Naive thymus-derived CD4-positive, alpha-beta T cell (primary cell): Measurements from ENCODE around the gene CNP. TPM values are rescaled to one million over a fixed set of nuclear protein-coding genes. Genes with fewer than 3 reads are reported as not detected.

Experiments used
- ATAC-seq: fragments of 150-1000 bp; cut with Tn5 transposase; 2 replicates; pipeline ENCODE4 v1.10.0; 2021; ENCODE audit warnings: mild to moderate bottlenecking, moderate library complexity
- CTCF ChIA-PET: fragments of 350-600 bp; sonication (Branson Sonifier 250); formaldehyde crosslinking; loops from one replicate; lab custom pipeline; 2021; ENCODE audit warnings: antibody characterized with exemption; lab: Charles Lee
- POLR2A ChIA-PET: fragments of 350-600 bp; sonication (Branson Sonifier 250); formaldehyde crosslinking; loops from one replicate; lab custom pipeline; 2021; ENCODE audit warnings: antibody characterized with exemption, inconsistent platforms; lab: Charles Lee
- DNase-seq, 9 donors: peaks; one replicate each; pipeline versions ENCODE4 v3.0.0 to v3.0.0-alpha.2; 2020 to 2022; ENCODE audit warnings: mixed read lengths in 1 of 9
- H3K27ac ChIP-seq: one replicate; pipeline ENCODE4 v1.7.0; 2013; ENCODE audit warnings: mild to moderate bottlenecking, low read depth, low read length, moderate library complexity
- H3K27me3 ChIP-seq, 2 donors: one replicate each; pipeline ENCODE4 v1.7.0; 2013; ENCODE audit warnings: low read length in 2 of 2, mild to moderate bottlenecking in 2 of 2, moderate library complexity in 2 of 2; ENCODE audit not compliant: control insufficient read depth in 2 of 2, insufficient read depth in 2 of 2
- H3K36me3 ChIP-seq, 3 experiments: 1 replicate in 2 of 3; 2 replicates in 1 of 3; pipeline ENCODE4 v1.7.0; 2013; ENCODE audit warnings: low read length in 3 of 3, mild to moderate bottlenecking in 3 of 3, moderate library complexity in 1 of 3; ENCODE audit not compliant: insufficient read depth in 3 of 3, control insufficient read depth in 2 of 3
- H3K4me1 ChIP-seq, 2 donors: one replicate each; pipeline ENCODE4 v1.7.0; 2013; ENCODE audit warnings: low read length in 2 of 2, mild to moderate bottlenecking in 2 of 2, moderate library complexity in 1 of 2; ENCODE audit not compliant: control insufficient read depth in 2 of 2, insufficient read depth in 2 of 2
- H3K4me3 ChIP-seq: 2 replicates; pipeline ENCODE4 v1.7.0; 2013; ENCODE audit warnings: mild to moderate bottlenecking, low read length
- H3K9me3 ChIP-seq, 3 experiments: 1 replicate in 2 of 3; 2 replicates in 1 of 3; pipeline ENCODE4 v1.7.0; 2013; ENCODE audit warnings: low read length in 3 of 3; ENCODE audit not compliant: control insufficient read depth in 2 of 3
- H3K27ac Mint-ChIP-seq, 9 donors: one replicate each; pipeline ENCODE4 v1.8.0; 2020 to 2022; ENCODE audit warnings: mixed read lengths in 9 of 9, mild to moderate bottlenecking in 8 of 9, moderate library complexity in 5 of 9, inconsistent platforms in 2 of 9
- H3K27me3 Mint-ChIP-seq, 5 donors: one replicate each; pipeline ENCODE4 v1.8.0; 2021 to 2022; ENCODE audit warnings: mixed read lengths in 5 of 5, mild to moderate bottlenecking in 1 of 5
- H3K36me3 Mint-ChIP-seq, 5 donors: one replicate each; pipeline ENCODE4 v1.8.0; 2020 to 2022; ENCODE audit warnings: mixed read lengths in 5 of 5, mild to moderate bottlenecking in 3 of 5, inconsistent platforms in 1 of 5
- H3K4me1 Mint-ChIP-seq, 7 donors: one replicate each; pipeline ENCODE4 v1.8.0; 2020 to 2022; ENCODE audit warnings: mixed read lengths in 7 of 7, mild to moderate bottlenecking in 3 of 7, inconsistent platforms in 1 of 7
- H3K4me3 Mint-ChIP-seq, 10 donors: one replicate each; pipeline ENCODE4 v1.8.0; 2020 to 2022; ENCODE audit warnings: mild to moderate bottlenecking in 10 of 10, mixed read lengths in 10 of 10, moderate library complexity in 6 of 10, inconsistent platforms in 2 of 10
- H3K9me3 Mint-ChIP-seq, 11 donors: one replicate each; pipeline ENCODE4 v1.8.0; 2020 to 2022; ENCODE audit warnings: mixed read lengths in 11 of 11, mild to moderate bottlenecking in 4 of 11, inconsistent platforms in 1 of 11, moderate library complexity in 1 of 11
- intact Hi-C, 2 donors: fragments of 100-400 bp; cut with micrococcal nuclease; formaldehyde crosslinking; loops; one replicate each; pipeline ENCODE4 v1.15.1; 2023
- polyA plus RNA-seq, 2 donors: library from polyadenylated mRNA; unstranded; fragments of 300-500 nt; fragmentation: Illumina TruSeq; gene quantifications; one replicate each; pipeline ENCODE4 v1.2.3, GENCODE V29; 2021
- total RNA-seq, 6 experiments: library from RNA in 5 of 6; stranded (reverse) in 5 of 6; gene quantifications; 1 replicate in 5 of 6; 2 replicates in 1 of 6; pipeline ENCODE4 v1.2.3 and lab custom pipeline; 2021 to 2026

The CNP gene
- total and polyA plus RNA-seq, 7 experiments from 2014 or later = 29.6 to 86.3 (median 32.5) TPM

DNA sequence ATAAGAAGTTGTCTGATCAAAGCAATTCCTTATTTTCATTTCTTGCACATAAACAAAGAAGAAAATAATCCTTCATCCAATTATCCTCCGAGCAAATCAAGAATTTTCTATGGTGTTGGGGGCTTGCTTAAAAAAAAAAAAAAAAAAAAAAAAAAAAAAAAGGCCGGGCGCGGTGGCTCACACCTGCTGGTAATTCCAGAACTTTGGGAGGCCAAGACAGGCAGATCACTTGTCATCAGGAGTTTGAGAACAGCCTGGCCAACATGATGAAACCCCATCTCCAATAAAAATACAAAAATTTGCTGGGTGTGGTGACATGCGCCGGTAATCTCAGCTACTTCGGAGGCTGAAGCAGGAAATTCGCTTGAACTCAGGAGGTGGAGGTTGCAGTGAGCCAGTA is 19.3 kb downstream of the CNP start:
- intact Hi-C loops = no loop called here
- H3K36me3 Mint-ChIP-seq = peaks cover 9 to 55% (median 26%) of the 10 kb centered on the region in 5 donors
- POLR2A ChIA-PET = interaction anchor here (0.5 kb wide), 1 partner anchor 29 kb away, joined by 4 read pairs; no protein-coding TSS in a partner anchor

DNA sequence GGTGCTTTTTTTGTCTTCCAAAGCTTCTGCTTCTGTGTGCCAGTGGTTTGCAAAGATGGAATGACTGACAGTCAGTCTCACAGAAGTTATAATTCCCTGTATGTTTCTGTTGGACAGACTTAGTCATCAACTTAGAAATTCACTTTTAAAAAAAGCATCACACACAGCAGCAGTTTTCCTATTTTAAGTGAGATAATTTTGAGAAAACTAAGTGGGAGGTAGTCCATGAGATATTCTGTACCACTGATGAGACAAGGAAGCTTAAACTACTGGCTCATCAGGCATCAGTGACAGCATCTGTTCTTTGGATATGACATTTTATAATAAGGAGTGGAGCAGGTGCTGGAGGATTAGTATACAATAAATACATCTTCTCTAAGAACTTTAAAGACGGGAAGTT is 20.0 kb downstream of the CNP start:
- no peak for ATAC-seq
- H3K4me3 Mint-ChIP-seq = no peak overlapping the region
- no peaks in the 10 kb centered on the region for H3K9me3 Mint-ChIP-seq
- Histone ChIP-seq H3K27ac (no peak overlapping the region), H3K4me3 (no peak overlapping the region), H3K27me3 (no peaks in the 10 kb centered on the region), H3K4me1 (no peaks in the 10 kb centered on the region), H3K9me3 (no peaks in the 10 kb centered on the region), H3K36me3 (peaks cover 34 to 95% (median 43%) of the 10 kb centered on the region in 3 experiments)
- intact Hi-C loops = no loop called here
- H3K4me1 Mint-ChIP-seq = peaks cover 0 to 7% (median 0%) of the 10 kb centered on the region in 7 donors
- ChIA-PET POLR2A (no interaction called here), CTCF (interaction anchor here (0.6 to 1.6 kb wide), 2 partner anchors 10 to 21 kb away, joined by 3 to 4 read pairs; no protein-coding TSS in a partner anchor)
- no peak for DNase-seq
- H3K27me3 Mint-ChIP-seq = no peaks in the 10 kb centered on the region
- H3K27ac Mint-ChIP-seq = peak overlapping the region in 3 of 9 donors; percentile 19 to 26 (median 22)
- H3K36me3 Mint-ChIP-seq = peaks cover 10 to 59% (median 25%) of the 10 kb centered on the region in 5 donors

More for the DNA sequence above, 19.3 kb downstream of the CNP start:
- no peaks in the 10 kb centered on the region for H3K4me1 ChIP-seq
- H3K4me3 ChIP-seq = no peak overlapping the region
- H3K27ac ChIP-seq = no peak overlapping the region
- Mint-ChIP-seq H3K27me3 (no peaks in the 10 kb centered on the region), H3K9me3 (no peaks in the 10 kb centered on the region), H3K27ac (peak overlapping the region in 2 of 9 donors; percentile 7 to 22), H3K4me3 (no peak overlapping the region), H3K4me1 (peaks cover 0 to 4% (median 0%) of the 10 kb centered on the region in 7 donors)
- peaks cover 27 to 98% (median 43%) of the 10 kb centered on the region in 3 experiments for H3K36me3 ChIP-seq
- ATAC-seq (no peak), DNase-seq (no peak)
- CTCF ChIA-PET = interaction anchor here (1.0 to 1.6 kb wide), 2 partner anchors 20 to 23 kb away, joined by 3 read pairs; no protein-coding TSS in a partner anchor
- H3K27me3 ChIP-seq = no peaks in the 10 kb centered on the region
- H3K9me3 ChIP-seq = no peaks in the 10 kb centered on the region

DNA sequence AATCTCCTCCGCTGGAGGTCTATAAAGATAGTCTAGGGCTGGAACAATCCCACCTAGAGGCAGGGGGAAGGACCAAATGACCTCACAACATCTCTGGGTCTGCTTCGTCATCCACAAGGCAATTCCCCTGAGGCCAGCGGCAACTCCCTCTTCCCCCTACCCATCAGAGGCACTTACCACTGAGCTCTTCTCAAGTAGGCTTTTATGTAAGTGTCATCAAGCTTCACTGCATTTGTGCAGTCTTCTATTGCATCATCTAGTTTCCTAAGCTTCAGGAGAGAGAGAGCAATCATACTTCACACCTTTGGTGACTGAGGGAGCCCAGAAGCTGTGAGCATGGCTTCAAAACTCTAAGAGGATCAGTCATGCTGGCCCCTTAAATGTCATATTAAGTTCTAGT is 21.0 kb downstream of the CNP start:
- H3K9me3 ChIP-seq = no peaks in the 10 kb centered on the region
- H3K36me3 Mint-ChIP-seq = peaks cover 7 to 55% (median 18%) of the 10 kb centered on the region in 5 donors
- ATAC-seq = no peak
- H3K27ac ChIP-seq = no peak overlapping the region
- H3K4me1 ChIP-seq = no peaks in the 10 kb centered on the region
- H3K4me1 Mint-ChIP-seq = peaks cover 0 to 7% (median 0%) of the 10 kb centered on the region in 7 donors
- intact Hi-C loops = no loop called here
- H3K36me3 ChIP-seq = peaks cover 26 to 95% (median 35%) of the 10 kb centered on the region in 3 experiments
- no peak overlapping the region for H3K4me3 Mint-ChIP-seq
- H3K27me3 Mint-ChIP-seq = no peaks in the 10 kb centered on the region
- no peaks in the 10 kb centered on the region for H3K27me3 ChIP-seq
- CTCF ChIA-PET = no interaction called here
- H3K9me3 Mint-ChIP-seq = no peaks in the 10 kb centered on the region
- H3K4me3 ChIP-seq = no peak overlapping the region
- POLR2A ChIA-PET = no interaction called here
- no peak for DNase-seq
- peak overlapping the region in 1 of 9 donors; percentile 26 for H3K27ac Mint-ChIP-seq

DNA sequence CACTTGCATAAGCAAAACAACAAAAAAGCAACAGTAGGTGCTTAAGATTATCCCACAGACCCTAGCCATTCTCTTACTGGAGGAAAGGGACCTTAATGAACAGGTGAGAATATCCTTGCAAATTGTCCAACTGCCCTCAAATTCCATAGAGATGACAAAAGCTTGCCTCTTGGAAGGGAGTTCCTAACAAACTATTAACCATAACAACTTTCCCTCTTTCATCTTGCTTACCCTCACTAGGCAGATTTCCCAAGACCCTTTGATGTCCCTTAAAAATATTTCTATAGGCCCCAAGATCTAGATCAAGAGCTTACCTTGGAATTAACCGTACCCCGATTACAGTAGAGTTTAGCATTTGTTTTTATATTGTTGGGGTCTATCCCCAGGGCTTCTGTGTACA is 21.8 kb downstream of the CNP start:
- H3K27ac Mint-ChIP-seq = peak overlapping the region in 4 of 9 donors; percentile 14 to 76 (median 23)
- peaks cover 6 to 55% (median 19%) of the 10 kb centered on the region in 5 donors for H3K36me3 Mint-ChIP-seq
- no peaks in the 10 kb centered on the region for H3K27me3 Mint-ChIP-seq
- ATAC-seq (no peak), DNase-seq (no peak)
- intact Hi-C loops = no loop called here
- H3K9me3 Mint-ChIP-seq = no peaks in the 10 kb centered on the region
- no peaks in the 10 kb centered on the region for H3K27me3 ChIP-seq
- H3K4me1 ChIP-seq = no peaks in the 10 kb centered on the region
- H3K4me1 Mint-ChIP-seq = peaks cover 0 to 7% (median 0%) of the 10 kb centered on the region in 7 donors
- H3K36me3 ChIP-seq = peaks cover 26 to 96% (median 28%) of the 10 kb centered on the region in 3 experiments
- POLR2A ChIA-PET = interaction anchor here (0.5 to 0.7 kb wide), 2 partner anchors 8 to 25 kb away, joined by 3 to 5 read pairs; no protein-coding TSS in a partner anchor
- H3K9me3 ChIP-seq = no peaks in the 10 kb centered on the region
- H3K27ac ChIP-seq = no peak overlapping the region
- H3K4me3 ChIP-seq = no peak overlapping the region
- no peak overlapping the region for H3K4me3 Mint-ChIP-seq
- CTCF ChIA-PET = no interaction called here

DNA sequence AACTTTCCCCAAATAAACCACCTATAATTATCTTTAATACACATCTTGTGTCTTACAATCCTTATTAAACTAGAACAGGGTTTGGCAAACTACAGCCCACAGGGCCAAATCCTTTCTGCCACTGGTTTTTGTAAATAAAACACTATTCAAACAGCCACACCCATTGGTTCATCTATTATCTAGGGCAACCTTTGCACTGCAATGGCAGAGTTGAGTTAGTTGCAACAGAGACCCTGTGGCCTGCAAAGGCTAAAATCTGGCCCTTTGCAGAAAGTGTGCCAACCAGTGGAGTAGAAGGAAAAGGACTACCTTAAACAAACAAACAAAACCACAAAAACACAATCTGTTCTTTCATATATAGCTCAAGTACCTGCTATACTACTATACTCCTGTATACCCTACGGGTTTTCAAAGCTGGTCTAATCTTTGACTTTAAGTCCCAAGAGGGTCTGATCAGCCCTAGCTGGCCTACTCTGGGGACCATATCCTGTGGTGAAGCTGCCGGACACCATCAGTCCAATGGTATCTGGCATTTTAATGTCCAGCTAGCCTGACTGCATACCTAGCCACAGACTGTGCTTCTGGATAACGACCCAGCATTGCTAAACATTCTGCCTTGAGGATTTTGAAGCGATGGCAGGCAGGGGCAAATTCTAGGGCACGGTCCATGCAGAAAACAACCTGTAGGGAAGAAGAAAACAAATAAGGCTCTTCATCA is 23.3 kb downstream of the CNP start:
- Mint-ChIP-seq H3K4me3 (no peak overlapping the region), H3K27me3 (no peaks in the 10 kb centered on the region), H3K36me3 (peaks cover 3 to 52% (median 18%) of the 10 kb centered on the region in 5 donors), H3K27ac (peak overlapping the region in 1 of 9 donors; percentile 36), H3K4me1 (peaks cover 0 to 7% (median 0%) of the 10 kb centered on the region in 7 donors), H3K9me3 (no peaks in the 10 kb centered on the region)
- Histone ChIP-seq H3K4me3 (no peak overlapping the region), H3K36me3 (peaks cover 28 to 94% (median 33%) of the 10 kb centered on the region in 3 experiments), H3K27me3 (no peaks in the 10 kb centered on the region), H3K27ac (no peak overlapping the region), H3K9me3 (no peaks in the 10 kb centered on the region), H3K4me1 (no peaks in the 10 kb centered on the region)
- POLR2A ChIA-PET = interaction anchor here (1.1 kb wide), 1 partner anchor 23 kb away, joined by 3 read pairs; no protein-coding TSS in a partner anchor
- DNase-seq = no peak
- CTCF ChIA-PET = interaction anchor here (0.6 to 1.4 kb wide), 2 partner anchors 30 to 138 kb away, joined by 3 read pairs; partner anchors contain the start of gene NKIRAS2
- intact Hi-C loops = no loop called here
- no peak for ATAC-seq

DNA sequence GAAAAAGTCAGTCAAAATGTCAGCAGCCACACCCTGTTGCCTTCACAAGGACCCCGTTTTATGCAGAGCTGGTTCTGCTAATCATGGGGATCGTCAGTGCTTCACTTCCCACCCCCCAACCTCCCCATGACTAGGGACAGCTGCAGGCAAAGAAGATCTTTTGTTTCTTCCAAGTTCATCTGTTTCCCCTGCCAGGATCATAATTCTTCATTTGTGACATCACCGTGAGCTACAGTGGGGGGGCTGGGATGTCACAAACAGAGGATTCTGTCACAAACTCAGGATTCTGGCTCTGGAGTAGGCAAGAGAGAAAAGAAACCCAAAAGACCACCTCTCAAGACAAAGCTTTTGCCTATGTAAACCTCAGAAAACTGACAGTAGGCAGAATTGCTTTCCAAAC is 26.0 kb downstream of the CNP start:
- H3K4me3 Mint-ChIP-seq = no peak overlapping the region
- intact Hi-C loops = no loop called here
- no peak overlapping the region for H3K27ac ChIP-seq
- peaks cover 0 to 7% (median 0%) of the 10 kb centered on the region in 7 donors for H3K4me1 Mint-ChIP-seq
- H3K27ac Mint-ChIP-seq = no peak overlapping the region
- H3K36me3 ChIP-seq = peaks cover 29 to 94% (median 32%) of the 10 kb centered on the region in 3 experiments
- no peak overlapping the region for H3K4me3 ChIP-seq
- ChIA-PET CTCF (no interaction called here), POLR2A (no interaction called here)
- no peak for DNase-seq
- H3K9me3 ChIP-seq = no peaks in the 10 kb centered on the region
- no peaks in the 10 kb centered on the region for H3K4me1 ChIP-seq
- no peaks in the 10 kb centered on the region for H3K9me3 Mint-ChIP-seq
- H3K36me3 Mint-ChIP-seq = peaks cover 8 to 52% (median 24%) of the 10 kb centered on the region in 5 donors
- no peaks in the 10 kb centered on the region for H3K27me3 ChIP-seq
- no peaks in the 10 kb centered on the region for H3K27me3 Mint-ChIP-seq
- ATAC-seq = no peak
